Smooth muscle cell (in vitro differentiated cells): Measurements from ENCODE around the gene FBXO33. TPM values are rescaled to one million over a fixed set of nuclear protein-coding genes. Genes with fewer than 3 reads are reported as not detected.
A peak's percentile ranks its signal among the peaks of the same experiment; 100 is the strongest.

Experiments used
- DNase-seq: peaks from one replicate; lab custom pipeline; 2025; ENCODE audit not compliant: unreplicated experiment; lab: John Stamatoyannopoulos, UW
- H2AFZ ChIP-seq: fragments of 200-600 bp; sonication (generic); 2 replicates; pipeline ENCODE4 v1.6.0; 2016; ENCODE audit warnings: antibody characterized with exemption, low read depth, mild to moderate bottlenecking
- H3F3A ChIP-seq: fragments of 200-600 bp; sonication (generic); 2 replicates; pipeline ENCODE4 v1.6.0; 2017; ENCODE audit warnings: antibody characterized with exemption, low read depth
- H3K27ac ChIP-seq: fragments of 200-600 bp; sonication (generic); 2 replicates; pipeline ENCODE4 v1.5.1; 2016; ENCODE audit warnings: low read depth, mild to moderate bottlenecking
- H3K27me3 ChIP-seq: fragments of 200-600 bp; sonication (generic); 2 replicates; pipeline ENCODE4 v1.6.1; 2016; ENCODE audit warnings: low read depth, mild to moderate bottlenecking
- H3K36me3 ChIP-seq: fragments of 200-600 bp; sonication (generic); 2 replicates; pipeline ENCODE4 v1.5.1; 2016; ENCODE audit warnings: low read depth
- H3K4me1 ChIP-seq: fragments of 200-600 bp; sonication (generic); 2 replicates; pipeline ENCODE4 v1.5.1; 2016; ENCODE audit warnings: low read depth
- H3K4me2 ChIP-seq: fragments of 200-600 bp; sonication (generic); 2 replicates; pipeline ENCODE4 v1.6.0; 2016; ENCODE audit warnings: mild to moderate bottlenecking
- H3K4me3 ChIP-seq: fragments of 200-600 bp; sonication (generic); 2 replicates; pipeline ENCODE4 v1.5.1; 2016; ENCODE audit warnings: mild to moderate bottlenecking
- H3K79me2 ChIP-seq: fragments of 200-600 bp; sonication (generic); 2 replicates; pipeline ENCODE4 v1.6.0; 2016; ENCODE audit warnings: low read depth, mild to moderate bottlenecking
- H3K9ac ChIP-seq: fragments of 200-600 bp; sonication (generic); 2 replicates; pipeline ENCODE4 v1.6.0; 2016; ENCODE audit warnings: low read depth
- H3K9me3 ChIP-seq: fragments of 200-600 bp; sonication (generic); replicated peaks from 2 replicates; pipeline ENCODE4 v1.5.1; 2016; ENCODE audit warnings: low read depth
- H4K20me1 ChIP-seq: fragments of 200-600 bp; sonication (generic); 2 replicates; pipeline ENCODE4 v1.6.0; 2016; ENCODE audit warnings: low read depth
- CTCF ChIP-seq: fragments of 200-600 bp; sonication (generic); IDR thresholded peaks from 2 replicates; pipeline ENCODE4 v1.5.1; 2017; ENCODE audit warnings: borderline replicate concordance, mild to moderate bottlenecking, antibody characterized with exemption; ENCODE audit not compliant: insufficient read depth, poor library complexity, severe bottlenecking
- WGBS: methylation state at CpG from one replicate; pipeline ENCODE4 v1.1.7; 2016; ENCODE audit warnings: low lambda C conversion rate; 5-methylcytosine and 5-hydroxymethylcytosine counted together
- polyA plus RNA-seq: library from polyadenylated mRNA; unstranded; fragments of >200 nt; fragmentation: Nextera tagmentation; extraction: Ambion mirVana; gene quantifications from 2 replicates; pipeline ENCODE4 v1.2.1, GENCODE V29; 2016
- total RNA-seq: library from RNA; depleted of rRNA; stranded (reverse); fragments of >200 nt; gene quantifications from 2 replicates; pipeline ENCODE4 v1.2.3, GENCODE V29; 2014

The FBXO33 gene
- total and polyA plus RNA-seq, 2 experiments from 2014 or later: 9.2 to 15.4 TPM

- H3K79me2 ChIP-seq: no peaks in the 10 kb centered on the region
- no peaks in the 10 kb centered on the region for H3K9me3 ChIP-seq
- no peak overlapping the region for H2AFZ ChIP-seq
- no peak overlapping the region for H3K4me3 ChIP-seq
- H4K20me1 ChIP-seq: no peaks in the 10 kb centered on the region
- peak; percentile 22 for TF ChIP-seq CTCF
- DNase-seq: no peak
- no peak overlapping the region for H3K9ac ChIP-seq
- H3K27me3 ChIP-seq: peaks cover 9% of the 10 kb centered on the region
- H3K4me1 ChIP-seq: no peaks in the 10 kb centered on the region
- no peak overlapping the region for H3K27ac ChIP-seq
- 87% methylated on average over 7 of the region's 7 CpGs for WGBS
- no peaks in the 10 kb centered on the region for H3K36me3 ChIP-seq
- H3K4me2 ChIP-seq: no peak overlapping the region
- no peaks in the 10 kb centered on the region for H3F3A ChIP-seq
Observed at GRCh38 chr14:39467889-39468524, 35.8 kb upstream of the FBXO33 start.

- TF ChIP-seq CTCF: no peak
- H2AFZ ChIP-seq: no peak overlapping the region
- no peak overlapping the region for H3K27ac ChIP-seq
- H4K20me1 ChIP-seq: no peaks in the 10 kb centered on the region
- no peaks in the 10 kb centered on the region for H3K36me3 ChIP-seq
- H3K79me2 ChIP-seq: no peaks in the 10 kb centered on the region
- peaks cover 4% of the 10 kb centered on the region for H3F3A ChIP-seq
- no peak overlapping the region for H3K9ac ChIP-seq
- H3K4me1 ChIP-seq: no peaks in the 10 kb centered on the region
- H3K9me3 ChIP-seq: no peaks in the 10 kb centered on the region
- 88% methylated on average over 1 of the region's 1 CpG for WGBS
- peaks cover 14% of the 10 kb centered on the region for H3K27me3 ChIP-seq
- no peak for DNase-seq
- H3K4me3 ChIP-seq: no peak overlapping the region
- no peak overlapping the region for H3K4me2 ChIP-seq
Observed at GRCh38 chr14:39459795-39460478, 27.7 kb upstream of the FBXO33 start.

GRCh38 chr14:39456702-39457250 lies 24.5 kb upstream of the FBXO33 start:
- H4K20me1 ChIP-seq: no peaks in the 10 kb centered on the region
- H3K36me3 ChIP-seq: no peaks in the 10 kb centered on the region
- no peaks in the 10 kb centered on the region for H3K79me2 ChIP-seq
- no peak for DNase-seq
- H3K4me1 ChIP-seq: no peaks in the 10 kb centered on the region
- no peak for TF ChIP-seq CTCF
- H3K9ac ChIP-seq: no peak overlapping the region
- no peak overlapping the region for H3K4me3 ChIP-seq
- H3F3A ChIP-seq: peaks cover 4% of the 10 kb centered on the region
- no peaks in the 10 kb centered on the region for H3K27me3 ChIP-seq
- H2AFZ ChIP-seq: no peak overlapping the region
- no peak overlapping the region for H3K4me2 ChIP-seq
- H3K27ac ChIP-seq: no peak overlapping the region
- H3K9me3 ChIP-seq: no peaks in the 10 kb centered on the region
